OCI-M2 (cell line): ENCODE results near the gene ADAMTS9.

Source experiments
- DNase-seq: peaks from one replicate; lab custom pipeline; 2025; ENCODE audit not compliant: unreplicated experiment; lab: John Stamatoyannopoulos, UW

Gene ADAMTS9, protein sequence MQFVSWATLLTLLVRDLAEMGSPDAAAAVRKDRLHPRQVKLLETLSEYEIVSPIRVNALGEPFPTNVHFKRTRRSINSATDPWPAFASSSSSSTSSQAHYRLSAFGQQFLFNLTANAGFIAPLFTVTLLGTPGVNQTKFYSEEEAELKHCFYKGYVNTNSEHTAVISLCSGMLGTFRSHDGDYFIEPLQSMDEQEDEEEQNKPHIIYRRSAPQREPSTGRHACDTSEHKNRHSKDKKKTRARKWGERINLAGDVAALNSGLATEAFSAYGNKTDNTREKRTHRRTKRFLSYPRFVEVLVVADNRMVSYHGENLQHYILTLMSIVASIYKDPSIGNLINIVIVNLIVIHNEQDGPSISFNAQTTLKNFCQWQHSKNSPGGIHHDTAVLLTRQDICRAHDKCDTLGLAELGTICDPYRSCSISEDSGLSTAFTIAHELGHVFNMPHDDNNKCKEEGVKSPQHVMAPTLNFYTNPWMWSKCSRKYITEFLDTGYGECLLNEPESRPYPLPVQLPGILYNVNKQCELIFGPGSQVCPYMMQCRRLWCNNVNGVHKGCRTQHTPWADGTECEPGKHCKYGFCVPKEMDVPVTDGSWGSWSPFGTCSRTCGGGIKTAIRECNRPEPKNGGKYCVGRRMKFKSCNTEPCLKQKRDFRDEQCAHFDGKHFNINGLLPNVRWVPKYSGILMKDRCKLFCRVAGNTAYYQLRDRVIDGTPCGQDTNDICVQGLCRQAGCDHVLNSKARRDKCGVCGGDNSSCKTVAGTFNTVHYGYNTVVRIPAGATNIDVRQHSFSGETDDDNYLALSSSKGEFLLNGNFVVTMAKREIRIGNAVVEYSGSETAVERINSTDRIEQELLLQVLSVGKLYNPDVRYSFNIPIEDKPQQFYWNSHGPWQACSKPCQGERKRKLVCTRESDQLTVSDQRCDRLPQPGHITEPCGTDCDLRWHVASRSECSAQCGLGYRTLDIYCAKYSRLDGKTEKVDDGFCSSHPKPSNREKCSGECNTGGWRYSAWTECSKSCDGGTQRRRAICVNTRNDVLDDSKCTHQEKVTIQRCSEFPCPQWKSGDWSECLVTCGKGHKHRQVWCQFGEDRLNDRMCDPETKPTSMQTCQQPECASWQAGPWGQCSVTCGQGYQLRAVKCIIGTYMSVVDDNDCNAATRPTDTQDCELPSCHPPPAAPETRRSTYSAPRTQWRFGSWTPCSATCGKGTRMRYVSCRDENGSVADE (N-terminal part only)

DNA sequence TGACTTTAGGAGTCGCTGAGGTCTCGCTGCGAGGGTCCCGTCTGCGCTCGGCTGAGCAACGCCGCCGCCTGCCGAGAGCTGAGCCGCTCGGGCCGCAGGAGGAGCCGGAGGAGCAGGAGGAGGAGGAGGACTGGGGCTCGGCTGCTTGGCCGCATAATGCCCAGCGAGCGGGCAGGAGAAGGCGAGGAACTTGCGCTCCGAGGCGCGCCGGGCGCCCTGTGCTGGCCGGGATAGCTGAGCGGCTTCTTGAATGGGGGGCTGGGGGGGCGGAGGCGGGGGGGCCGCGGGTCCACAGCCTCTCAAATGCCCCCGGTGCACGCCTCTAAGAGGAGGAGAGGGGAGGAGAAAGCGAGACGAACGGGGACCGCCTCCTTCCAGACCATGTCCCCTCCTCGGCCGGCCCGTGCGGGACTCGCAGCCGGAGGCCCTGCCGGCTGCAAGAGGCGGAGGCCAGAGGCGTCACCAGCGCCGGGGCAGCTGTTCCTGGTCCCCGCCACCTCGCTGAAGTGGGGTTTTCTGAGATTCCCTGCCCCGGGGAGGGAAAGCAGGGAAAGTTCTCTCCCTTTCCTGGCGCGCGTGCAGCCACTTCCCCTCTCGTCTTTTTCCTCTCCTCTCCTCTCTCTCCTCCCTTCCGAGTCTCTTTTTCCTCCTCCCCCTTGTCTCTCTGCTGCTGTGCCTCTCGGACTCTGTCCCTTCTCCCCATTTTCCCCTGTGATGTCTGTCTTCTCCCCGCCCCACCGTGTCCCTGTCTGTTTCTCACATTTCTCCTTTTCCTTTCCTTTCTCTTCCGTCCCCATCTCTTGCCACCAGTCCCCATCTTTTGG, at the start of gene ADAMTS9:
ADAMTS9 (minus strand) TSS at position 220 of the 824 bp plus-strand sequence. CDS start 343 bp downstream, outside the sequence.
- no peak for DNase-seq

DNA sequence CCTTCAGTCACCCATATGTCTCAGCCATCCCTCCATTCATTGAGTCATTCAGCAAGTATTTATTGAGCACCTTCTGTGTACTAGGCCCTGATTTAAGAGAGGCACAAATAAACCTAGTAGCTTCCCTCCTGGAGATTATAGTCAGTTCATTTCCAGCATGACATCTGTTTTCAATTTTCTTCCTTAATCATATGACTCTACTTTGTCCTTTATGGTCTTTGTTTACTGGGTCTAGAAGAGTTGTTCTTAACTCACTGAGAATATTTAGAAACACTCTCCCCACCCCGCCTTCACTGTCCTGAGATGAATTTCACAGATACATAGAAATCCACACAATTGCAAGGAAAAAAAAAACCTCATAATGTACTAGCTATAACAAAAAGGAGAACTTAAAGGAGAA, 44.8 kb upstream of the ADAMTS9 start:
- no peak for DNase-seq

DNA sequence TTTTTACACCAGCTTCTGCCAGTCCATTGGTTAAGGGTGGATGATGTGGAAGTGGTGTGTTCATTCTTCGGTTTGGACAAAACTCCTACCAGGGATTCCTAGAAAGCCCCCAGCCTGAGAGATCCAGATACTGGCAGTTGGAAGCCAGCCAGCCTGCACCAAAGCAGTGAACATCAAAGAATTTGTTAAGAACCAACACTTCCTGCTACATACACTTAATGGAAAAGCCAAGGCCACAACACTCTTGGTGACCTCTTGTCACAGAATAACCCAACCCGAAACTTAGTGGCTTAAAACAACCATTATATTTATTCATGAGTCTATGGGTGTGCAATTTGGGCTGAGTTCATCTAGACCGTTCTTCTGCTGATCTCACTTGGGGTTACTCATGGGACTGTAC, 42.9 kb upstream of the ADAMTS9 start:
- DNase-seq, result no peak

DNA sequence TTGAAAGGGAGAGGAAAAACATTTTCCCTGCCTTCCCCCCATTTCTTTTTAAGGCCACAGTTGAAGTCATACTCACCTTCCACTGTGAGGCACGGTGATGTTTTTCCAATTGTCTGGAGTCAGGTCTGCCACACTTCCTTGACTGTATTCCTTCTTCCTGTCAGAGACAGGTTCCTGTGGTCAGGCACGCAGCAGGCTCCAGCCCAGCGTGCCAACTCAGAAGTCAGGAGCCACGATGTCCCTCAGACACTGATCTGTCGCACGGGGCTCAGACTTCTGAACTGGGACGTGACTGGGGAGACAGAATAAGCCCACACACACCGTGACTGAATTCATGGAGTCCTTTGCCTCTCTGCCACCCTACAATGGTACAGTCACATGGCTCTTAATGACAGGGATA, 41.2 kb upstream of the ADAMTS9 start:
- DNase-seq, result no peak

DNA sequence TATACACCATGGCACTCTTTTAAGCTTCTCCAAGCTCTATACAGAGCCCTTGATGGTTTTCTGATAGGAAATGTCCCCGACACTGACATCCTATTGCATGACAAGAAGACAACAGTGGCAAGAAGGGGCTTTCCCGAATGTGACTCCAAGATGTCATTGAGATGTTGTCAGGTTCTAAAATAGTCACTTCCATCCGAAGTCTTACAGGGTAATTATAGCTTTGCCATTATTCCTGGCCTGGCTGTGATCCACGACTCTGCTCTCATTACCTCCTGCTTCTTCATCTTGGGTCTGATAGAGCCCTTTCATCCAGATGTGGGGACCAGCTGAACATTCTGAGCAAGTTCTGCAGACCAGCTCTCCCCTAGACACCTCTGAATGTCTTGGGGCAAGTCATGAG, 40.6 kb upstream of the ADAMTS9 start:
- DNase-seq, result no peak

DNA sequence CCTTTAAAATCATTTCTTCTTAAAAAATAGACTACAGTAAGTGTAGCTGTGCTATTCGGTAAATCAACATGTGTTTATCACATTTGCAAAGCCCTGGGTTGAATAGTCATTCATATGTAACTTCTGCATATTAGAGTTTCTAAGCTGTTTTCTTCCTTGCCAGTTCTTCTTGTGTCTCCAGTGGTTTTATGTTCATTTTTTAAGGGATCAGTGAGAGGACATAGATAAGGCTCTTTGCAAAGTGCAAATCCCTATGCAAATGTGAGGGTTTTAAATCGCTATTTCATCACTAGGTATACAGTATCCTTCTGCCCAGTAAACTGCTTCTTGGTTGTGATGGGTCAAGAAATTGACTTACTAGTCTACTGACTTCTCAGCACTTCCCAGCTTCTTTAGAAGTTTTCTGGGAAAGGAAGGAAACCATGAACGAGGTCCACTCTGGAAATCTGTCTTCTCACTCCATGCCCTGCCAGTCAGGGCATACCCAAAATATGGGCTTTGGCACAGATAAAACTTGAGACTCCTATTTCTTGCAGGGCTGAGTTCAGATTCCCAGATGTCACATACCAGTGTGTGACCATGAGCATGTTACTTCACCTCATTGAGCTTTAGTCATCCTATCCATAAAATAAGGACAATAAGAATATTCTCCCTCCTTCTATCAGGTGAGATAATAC, 38.8 kb upstream of the ADAMTS9 start:
- no peak for DNase-seq

DNA sequence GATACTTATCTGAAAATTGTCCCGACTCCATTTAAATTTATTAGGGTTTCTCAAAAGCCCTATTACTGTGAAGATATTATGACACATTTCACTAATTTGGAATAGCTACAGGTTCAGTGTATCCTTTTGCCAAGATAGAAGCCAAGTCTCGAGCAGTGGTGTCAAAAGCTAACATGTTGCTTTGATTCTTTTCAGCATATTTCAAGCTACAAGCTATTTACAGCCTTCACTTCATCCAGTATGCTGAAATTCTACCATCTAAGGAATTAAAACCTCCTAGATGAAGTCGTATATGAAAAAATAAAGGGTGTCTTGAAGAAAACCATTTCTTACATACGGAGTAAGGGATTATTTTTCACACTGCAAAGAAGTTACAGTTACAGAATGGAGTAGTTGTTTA, 31.2 kb upstream of the ADAMTS9 start:
- DNase-seq, result no peak

DNA sequence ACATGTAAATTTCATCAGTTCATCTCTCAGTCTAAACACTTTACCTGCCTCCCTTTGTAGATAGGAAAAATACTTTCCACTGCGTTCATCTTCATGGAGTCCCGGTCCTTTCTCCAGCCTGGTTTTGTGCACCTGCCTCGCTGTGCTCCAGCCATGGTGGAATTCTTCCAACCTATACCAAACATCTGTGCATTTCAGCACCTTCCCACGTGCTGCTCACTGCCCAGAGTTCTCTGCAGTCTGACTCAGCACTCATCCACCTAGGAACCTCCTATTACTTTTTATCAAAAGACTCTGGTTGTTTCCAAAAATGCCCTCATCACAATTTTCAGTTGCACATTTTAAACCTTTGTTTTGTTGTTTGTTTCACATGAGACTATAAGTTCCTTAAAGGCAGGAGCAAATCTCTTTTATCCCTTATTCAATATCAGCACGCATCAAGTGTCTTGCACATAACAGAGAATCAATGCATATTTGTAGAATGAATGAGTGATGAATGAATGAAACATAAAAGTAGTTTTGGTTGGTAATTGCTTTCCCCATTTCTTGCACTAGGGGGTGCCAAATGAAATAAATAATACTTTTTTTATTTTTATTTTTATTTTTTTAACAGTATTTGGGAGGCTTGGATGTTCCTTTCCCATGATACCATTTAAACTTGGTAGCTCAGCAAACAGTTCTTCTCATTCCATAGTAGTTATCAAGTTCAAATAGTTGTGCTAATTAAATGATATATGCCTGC, 30.2 kb upstream of the ADAMTS9 start:
- no peak for DNase-seq

DNA sequence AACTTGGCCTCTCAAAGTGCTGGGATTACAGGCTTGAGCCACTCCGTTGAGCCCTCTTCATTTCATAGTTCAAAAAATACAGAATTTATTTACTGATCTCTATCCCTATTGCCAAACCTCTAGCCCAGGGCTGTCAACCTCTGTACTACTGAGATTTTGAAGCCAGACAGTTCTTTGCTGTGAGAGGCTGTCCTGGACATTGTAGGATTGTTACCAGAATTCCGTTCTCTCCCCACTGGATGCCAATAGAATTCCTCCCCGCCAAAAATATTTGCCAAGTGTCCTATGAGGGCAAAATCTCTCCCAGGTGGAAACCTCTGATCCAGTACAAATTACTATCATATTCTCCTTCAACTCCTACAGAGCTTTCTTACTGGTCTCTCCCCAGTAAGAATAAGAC, 29.6 kb upstream of the ADAMTS9 start:
- no peak for DNase-seq

DNA sequence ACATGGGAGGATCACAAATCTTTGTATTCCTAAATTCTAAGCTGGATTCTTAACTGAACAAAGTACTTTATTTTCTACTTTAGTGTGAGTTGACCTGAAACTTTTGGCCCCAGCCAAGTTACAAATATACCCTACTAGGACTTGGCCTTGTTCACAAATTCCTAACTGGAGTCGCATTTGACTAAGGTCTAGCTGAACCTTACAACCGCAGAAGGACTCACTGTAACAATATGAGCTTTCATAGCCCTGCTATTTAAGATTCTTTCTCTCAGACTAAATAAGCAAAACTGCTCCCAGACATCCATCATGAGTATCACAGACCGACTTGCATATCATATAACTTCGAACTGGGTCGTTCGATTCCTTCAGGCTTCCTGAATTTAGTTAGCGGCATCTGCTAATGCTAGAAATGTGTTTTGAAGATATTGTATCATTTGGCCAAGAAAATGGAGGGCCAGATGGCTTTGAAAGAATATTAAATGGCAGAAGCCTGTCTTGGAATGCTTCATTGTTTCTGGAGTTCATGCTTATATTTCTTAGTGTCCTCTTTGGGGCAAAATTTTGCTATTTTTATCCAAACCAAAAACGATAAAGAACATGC, 28.4 kb upstream of the ADAMTS9 start:
- no peak for DNase-seq

DNA sequence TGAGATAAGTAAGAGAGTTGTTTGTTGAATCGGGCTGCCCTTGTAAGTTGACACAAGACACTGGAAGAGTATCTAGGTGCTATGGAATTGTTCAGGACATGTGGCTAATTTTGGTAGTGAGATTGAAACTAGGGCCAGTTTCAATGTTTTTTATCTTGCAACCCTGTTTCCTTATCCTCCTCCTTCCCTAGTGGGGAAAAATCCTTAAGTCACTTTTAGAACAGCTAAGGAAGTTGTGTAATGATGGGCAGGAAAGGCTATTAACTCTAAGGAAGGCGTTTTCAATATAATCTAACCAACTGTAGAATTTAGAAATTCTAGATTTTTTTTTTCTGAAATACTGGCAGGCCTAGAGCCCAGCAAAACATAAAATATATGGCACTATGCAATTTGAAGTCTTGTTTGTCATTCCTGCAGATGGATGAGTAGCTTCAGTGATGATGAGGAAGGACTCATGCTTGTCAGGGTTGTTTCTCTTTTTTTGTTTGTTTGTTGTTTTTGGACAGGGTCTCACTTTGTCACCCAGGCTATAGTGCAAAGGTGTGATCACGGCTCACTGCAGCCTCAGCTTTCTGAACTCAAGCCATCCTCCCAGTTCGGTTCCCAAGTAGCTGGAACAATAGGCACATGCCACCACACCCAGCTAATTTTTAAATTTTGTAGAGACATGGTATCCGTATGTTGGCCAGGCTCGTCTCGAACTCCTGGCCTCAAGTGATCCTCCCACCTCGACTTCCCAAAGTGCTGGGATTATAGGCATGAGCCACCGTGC, 27.6 kb upstream of the ADAMTS9 start:
- DNase-seq, result no peak

DNA sequence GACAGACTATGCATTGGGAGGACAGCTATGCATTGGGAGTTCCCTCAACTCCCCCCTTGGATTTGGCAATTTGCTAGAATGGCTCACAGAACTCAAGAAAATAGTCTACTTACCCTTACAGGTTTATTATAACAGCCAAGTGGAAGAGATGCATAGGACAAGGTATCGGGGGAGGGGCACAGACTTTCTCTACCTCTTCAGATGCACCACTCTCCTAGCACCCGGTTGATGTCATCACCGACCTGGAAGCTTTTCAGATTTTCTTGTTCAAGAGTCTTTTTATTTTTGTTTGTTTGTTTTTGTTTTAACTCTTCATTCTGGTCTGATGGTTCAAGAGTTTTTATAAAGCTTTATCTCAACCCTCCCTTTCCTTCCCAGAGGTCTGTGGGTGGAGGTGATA, 20.7 kb upstream of the ADAMTS9 start:
- no peak for DNase-seq

DNA sequence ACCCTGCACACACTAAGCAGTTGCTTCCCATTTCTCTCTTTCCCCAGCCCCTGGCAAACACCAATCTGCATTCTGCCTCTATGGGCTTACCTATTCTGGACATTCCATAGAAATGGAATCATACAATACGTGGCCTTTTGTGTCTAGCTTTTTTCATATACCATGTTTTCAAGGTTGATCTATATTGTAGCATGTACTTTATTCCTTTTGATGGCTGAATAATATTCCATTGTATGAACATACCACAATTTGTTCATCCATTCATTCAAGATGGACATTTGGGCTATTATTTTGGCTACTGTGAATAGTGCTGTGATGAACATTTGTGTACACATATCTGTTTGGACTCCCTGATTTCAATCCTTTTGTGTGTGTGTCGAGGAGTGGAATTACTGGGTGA, 18.1 kb upstream of the ADAMTS9 start:
- DNase-seq, result no peak

DNA sequence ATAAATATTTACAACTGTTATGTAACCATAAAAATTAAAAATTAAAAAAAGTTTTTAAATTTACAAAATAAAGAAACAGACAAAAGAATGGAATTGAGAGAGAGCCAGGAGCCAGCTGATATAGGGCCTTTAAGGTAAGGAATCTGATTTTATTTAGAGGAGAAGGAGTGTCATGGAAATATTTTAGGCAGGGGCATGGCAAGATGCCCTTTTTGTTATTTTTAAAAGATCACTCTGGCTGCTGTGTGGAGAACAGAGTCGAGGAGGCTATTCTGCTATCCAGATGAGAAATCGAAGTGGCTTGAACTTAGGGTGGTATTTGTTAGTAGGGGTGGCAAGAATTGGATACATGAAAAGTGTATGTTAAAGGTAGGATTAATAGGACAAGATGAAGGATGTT, 9.1 kb upstream of the ADAMTS9 start:
- DNase-seq, result no peak

DNA sequence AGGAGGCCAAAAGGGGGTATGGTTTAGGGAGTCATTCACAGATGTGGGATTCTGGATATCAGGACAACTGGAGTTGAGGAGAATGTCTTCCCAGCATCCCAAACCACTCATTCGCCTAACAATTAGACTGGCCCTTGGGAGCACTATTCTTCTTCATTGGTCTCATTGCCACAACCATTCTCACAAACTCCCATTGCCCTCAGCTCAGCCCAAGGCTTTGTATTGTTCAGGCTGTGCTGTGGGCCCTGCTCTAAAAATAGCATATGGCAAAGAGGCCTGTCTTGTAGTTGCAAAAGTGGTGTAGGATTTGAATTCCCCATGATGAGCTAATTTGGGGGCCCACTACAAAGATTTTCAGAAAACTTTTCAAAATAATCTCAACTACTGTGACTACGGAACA, 6.3 kb upstream of the ADAMTS9 start:
- no peak for DNase-seq

DNA sequence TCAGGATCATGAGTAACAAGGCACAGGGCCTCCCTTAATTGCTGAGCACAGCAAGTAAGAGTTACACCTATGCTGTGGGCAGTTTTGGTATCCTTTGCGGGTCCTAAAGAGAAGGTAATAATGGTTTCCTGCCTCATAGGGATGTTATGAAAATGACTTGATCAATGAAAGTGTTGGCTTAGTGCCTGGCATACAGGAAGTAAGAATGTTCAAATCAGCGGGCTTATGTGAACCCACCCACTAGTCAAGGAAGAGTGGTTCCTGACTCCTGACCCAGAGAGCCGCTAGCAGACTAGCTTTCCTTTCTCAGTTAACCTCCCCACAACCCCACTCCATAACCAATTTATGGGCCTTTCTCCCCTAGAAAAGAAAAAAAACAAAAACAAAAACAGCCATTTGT, 5.2 kb upstream of the ADAMTS9 start:
- DNase-seq, result no peak

DNA sequence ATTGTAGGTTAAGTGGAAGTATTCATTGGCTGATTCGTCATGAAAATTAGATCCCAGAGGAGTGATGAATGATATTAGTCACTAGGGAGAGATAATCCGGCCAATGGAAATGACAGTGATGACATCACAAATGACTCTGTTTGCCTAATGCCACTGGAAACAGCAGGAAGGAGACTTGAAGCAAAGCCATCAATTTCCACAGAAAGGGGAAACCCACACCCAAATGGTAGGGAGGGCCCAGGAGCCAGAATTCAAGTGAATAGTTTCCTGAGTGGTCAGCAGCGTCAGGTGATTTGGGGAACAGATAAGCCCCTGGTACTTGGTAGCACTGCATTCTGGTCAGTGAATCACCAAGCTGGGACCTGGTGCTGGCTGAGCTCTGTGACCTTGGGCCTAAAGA, 3.3 kb upstream of the ADAMTS9 start:
- no peak for DNase-seq

DNA sequence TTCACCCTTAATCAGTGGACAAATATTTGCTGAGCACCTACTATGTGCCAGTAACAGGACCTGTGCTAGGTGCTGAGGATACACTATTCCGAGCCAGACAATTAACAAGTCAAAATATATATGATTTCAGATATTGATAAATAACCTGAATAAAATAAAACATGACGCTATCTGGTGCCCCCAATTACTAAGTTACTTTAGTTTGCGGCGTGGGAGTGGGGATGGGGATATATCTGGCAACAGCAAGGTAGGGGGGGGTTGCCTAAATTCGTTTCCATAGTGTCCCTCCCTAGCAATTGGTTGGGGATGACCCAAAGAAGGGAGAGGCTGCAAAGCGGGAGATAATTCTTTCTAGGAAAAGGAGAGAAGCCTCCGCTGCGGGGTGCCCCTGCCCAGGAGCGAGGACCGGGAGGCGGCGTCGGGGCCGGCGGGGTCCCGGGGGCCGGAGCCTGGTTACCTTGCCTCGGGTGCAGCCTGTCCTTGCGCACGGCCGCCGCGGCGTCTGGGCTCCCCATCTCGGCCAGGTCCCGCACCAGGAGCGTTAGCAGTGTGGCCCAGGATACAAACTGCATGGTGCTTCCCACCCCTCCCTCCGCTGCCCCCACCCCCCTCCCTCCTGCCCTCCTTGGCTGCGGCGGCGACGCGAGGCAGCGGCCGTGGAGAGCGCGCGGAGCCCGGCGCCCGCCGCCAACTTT, 567 bp downstream of the ADAMTS9 start:
- DNase-seq, result no peak
